GM06990 (cell line): ENCODE results near the gene DZIP3.

Experiments used
- DNase-seq: peaks from one replicate; pipeline ENCODE4 v3.0.0-alpha.2; 2011; ENCODE audit not compliant: insufficient read length; ENCODE audit errors: extremely low read depth
- H3K27me3 ChIP-seq: replicated peaks from 2 replicates; pipeline ENCODE4 v1.6.0; 2011; ENCODE audit warnings: low read length; ENCODE audit not compliant: control insufficient read depth, insufficient read depth
- H3K36me3 ChIP-seq: 2 replicates; pipeline ENCODE4 v1.5.1; 2011; ENCODE audit warnings: low read length; ENCODE audit not compliant: control insufficient read depth, insufficient read depth
- H3K4me3 ChIP-seq: replicated peaks from 2 replicates; pipeline ENCODE4 v1.5.1; 2011; ENCODE audit warnings: low read depth, mild to moderate bottlenecking, control low read depth, low read length
- TF ChIP-seq, protein P1 (sequence below): IDR thresholded peaks from 2 replicates; pipeline ENCODE4 v1.5.1; 2011; ENCODE audit warnings: low read length, control low read depth, mild to moderate bottlenecking, inconsistent platforms; ENCODE audit not compliant: insufficient read depth, poor library complexity, severe bottlenecking

DZIP3 gene, protein sequence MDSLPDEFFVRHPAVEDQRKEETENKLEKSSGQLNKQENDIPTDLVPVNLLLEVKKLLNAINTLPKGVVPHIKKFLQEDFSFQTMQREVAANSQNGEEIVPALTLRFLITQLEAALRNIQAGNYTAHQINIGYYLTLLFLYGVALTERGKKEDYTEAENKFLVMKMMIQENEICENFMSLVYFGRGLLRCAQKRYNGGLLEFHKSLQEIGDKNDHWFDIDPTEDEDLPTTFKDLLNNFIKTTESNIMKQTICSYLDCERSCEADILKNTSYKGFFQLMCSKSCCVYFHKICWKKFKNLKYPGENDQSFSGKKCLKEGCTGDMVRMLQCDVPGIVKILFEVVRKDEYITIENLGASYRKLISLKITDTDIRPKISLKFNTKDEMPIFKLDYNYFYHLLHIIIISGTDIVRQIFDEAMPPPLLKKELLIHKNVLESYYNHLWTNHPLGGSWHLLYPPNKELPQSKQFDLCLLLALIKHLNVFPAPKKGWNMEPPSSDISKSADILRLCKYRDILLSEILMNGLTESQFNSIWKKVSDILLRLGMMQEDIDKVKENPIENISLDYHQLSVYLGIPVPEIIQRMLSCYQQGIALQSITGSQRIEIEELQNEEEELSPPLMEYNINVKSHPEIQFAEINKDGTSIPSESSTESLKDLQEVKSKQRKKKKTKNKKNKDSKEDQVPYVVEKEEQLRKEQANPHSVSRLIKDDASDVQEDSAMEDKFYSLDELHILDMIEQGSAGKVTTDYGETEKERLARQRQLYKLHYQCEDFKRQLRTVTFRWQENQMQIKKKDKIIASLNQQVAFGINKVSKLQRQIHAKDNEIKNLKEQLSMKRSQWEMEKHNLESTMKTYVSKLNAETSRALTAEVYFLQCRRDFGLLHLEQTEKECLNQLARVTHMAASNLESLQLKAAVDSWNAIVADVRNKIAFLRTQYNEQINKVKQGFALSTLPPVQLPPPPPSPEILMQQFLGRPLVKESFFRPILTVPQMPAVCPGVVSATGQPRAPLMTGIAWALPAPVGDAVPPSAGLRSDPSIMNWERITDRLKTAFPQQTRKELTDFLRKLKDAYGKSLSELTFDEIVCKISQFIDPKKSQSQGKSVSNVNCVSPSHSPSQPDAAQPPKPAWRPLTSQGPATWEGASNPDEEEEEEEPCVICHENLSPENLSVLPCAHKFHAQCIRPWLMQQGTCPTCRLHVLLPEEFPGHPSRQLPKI

DNA sequence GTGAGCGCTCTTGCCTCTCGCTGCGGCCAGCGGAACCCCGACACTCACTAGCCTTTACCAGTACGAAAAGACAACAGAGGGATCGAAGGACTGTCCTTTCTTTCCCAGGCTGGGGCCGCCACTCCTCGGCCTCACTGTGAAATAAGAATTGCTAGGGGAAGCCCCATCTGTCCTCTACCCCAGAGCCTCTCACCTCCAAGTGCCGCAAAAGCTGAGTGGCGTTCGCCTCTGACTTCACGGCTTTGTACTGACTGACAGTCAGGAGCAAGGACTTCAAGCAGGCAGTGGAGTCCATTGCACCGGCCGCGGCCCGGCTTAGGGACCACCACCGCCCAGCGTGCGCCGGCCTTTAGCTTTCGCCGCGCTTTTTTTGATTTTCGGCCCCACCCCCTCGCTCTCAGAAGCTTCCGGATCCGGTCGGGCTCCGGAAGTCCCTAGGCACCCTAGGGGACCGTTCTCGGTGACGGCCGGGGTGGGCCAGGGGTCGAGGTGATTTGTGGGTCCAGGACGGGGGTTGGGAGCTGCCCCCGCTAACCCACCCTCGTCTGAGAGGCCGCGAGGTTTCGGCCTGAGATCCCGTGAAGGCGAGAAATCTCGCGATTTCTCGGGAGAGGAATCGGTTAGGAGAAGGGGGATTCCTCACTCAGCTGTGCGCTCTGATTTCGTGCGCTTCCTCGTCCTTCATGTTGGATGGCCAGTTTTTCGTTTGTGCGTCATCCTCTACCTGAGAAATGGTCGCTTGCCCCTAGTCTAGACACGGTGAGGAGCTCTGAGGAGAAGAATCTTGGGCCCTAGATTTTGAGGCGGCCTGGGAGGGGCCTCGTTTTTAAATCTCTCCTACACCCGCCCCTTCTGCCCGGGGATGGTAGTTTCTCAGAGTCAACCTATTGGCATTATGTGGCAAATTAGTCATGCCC lies at the start of gene DZIP3, which contains the start of gene CIP2A:
Gene DZIP3, plus strand, starts transcription at position 642 of the 917 bp plus-strand sequence. CDS start 15,685 bp downstream, outside the sequence.
Gene CIP2A, minus strand, starts transcription at position 358 of the 917 bp plus-strand sequence. Its CDS starts 63 bp downstream, at position 295.
- Histone ChIP-seq H3K4me3 (peak within 1 kb of the TSS; percentile 92), H3K27me3 (no peaks in the 10 kb centered on the region), H3K36me3 (no peaks in the 10 kb centered on the region)
- TF ChIP-seq, protein P1, sequence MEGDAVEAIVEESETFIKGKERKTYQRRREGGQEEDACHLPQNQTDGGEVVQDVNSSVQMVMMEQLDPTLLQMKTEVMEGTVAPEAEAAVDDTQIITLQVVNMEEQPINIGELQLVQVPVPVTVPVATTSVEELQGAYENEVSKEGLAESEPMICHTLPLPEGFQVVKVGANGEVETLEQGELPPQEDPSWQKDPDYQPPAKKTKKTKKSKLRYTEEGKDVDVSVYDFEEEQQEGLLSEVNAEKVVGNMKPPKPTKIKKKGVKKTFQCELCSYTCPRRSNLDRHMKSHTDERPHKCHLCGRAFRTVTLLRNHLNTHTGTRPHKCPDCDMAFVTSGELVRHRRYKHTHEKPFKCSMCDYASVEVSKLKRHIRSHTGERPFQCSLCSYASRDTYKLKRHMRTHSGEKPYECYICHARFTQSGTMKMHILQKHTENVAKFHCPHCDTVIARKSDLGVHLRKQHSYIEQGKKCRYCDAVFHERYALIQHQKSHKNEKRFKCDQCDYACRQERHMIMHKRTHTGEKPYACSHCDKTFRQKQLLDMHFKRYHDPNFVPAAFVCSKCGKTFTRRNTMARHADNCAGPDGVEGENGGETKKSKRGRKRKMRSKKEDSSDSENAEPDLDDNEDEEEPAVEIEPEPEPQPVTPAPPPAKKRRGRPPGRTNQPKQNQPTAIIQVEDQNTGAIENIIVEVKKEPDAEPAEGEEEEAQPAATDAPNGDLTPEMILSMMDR: no peak
- DNase-seq: peak; percentile 95

DNA sequence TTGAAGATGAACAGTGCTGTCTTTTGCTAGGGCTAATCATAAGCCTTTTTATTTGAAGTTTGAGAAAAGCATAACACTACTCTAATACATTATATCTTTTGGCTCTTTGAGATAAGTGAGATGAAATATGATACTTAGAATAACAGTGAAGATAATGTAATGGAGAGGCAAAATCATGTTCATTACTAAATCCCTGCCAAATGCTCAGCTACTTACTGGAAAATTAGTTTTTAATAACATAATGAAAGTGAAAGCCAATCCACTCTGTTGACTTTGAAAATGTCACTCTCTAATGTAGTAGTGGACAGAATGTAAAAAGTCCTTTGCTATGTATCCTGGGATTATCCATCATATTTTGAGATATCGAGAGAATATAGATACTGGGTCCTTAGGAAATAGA lies 43.3 kb upstream of the DZIP3 start:
- TF ChIP-seq, protein P1: no peak
- Histone ChIP-seq H3K27me3 (no peaks in the 10 kb centered on the region), H3K36me3 (peaks cover 5% of the 10 kb centered on the region), H3K4me3 (peak overlapping the region; percentile 17; the same call in 1 of the 2 replicates)
- DNase-seq: no peak

DNA sequence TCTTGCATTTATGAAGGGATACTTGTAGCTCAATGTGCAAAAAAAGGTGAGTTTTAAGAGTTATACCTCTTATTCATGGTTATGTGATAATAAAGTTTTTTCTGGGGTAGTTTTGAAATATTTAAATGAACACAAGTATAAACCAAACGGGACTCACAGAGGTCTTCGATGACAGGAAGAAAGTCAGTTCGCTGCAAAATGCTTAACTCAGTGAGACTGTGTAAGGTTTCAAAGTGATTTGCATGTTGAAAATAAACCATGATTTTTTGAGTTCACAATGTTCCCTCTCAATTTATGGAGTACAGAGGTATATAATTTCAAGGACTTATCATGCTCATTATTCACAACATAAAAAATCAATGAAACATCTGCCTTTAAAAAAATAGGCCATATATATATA lies 42.8 kb upstream of the DZIP3 start:
- Histone ChIP-seq H3K27me3 (no peaks in the 10 kb centered on the region), H3K36me3 (peaks cover 5% of the 10 kb centered on the region), H3K4me3 (peak overlapping the region; percentile 17; the same call in 1 of the 2 replicates)
- TF ChIP-seq, protein P1: no peak
- DNase-seq: no peak

DNA sequence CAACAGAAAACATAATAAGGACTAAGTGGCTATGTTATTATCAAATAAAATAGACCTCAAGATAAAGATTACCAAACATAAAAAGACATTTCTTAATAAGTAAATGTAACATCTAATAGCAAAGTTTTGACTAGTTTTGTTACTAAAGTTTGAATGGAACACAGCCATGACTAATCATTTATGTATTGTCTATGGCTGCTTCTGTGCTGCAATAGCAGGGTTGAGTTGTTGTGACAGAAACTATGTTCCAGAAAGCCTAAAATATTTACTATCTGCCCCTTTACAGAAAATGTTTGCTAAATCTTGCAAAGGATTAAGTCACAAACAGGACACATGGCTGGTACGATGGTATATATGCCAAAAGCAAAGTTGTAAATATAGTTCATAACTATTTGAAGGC lies 41.2 kb upstream of the DZIP3 start:
- Histone ChIP-seq H3K36me3 (peaks cover 3% of the 10 kb centered on the region), H3K4me3 (no peak overlapping the region), H3K27me3 (no peaks in the 10 kb centered on the region)
- no peak for DNase-seq
- TF ChIP-seq, protein P1: no peak
